Suppressor macrophage treated with lipopolysaccharide for 4 hours (primary cell): ENCODE data around the gene VTI1A.
A peak's percentile ranks its signal among the peaks of the same experiment; 100 is the strongest.
"Not testable (repeated sequence)": the region's sequence is repeated elsewhere in the genome, so short reads cannot be mapped to it uniquely, and the experiment has no call there.

Source experiments
- DNase-seq: peaks from one replicate; pipeline ENCODE4 v3.0.0-alpha.2; 2020

The VTI1A gene

DNA sequence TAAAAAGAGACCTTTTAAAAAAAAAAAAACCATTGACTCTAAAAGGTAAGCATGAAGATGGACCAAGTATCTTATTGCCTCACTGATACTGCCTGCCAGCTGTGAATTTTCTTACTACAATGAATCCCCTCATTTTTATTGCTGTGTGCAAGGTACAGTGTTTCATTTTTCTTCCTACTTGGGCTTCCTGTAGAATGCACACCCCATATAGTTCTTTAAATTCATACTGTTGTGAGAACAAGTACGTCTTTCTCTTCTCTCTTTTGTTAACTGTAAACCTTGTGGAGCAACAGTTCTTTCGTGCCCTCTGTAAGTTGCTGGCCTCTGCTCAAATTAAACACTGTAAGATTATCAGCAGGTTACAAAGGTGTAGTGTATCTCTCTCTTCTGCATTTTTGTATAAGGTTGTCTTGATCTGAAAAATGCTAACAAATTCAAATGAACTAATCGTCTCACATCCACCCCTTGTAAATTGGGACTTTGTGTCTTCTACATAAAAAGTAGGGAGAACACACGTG, 105.6 kb downstream of the VTI1A start:
- DNase-seq = no peak

DNA sequence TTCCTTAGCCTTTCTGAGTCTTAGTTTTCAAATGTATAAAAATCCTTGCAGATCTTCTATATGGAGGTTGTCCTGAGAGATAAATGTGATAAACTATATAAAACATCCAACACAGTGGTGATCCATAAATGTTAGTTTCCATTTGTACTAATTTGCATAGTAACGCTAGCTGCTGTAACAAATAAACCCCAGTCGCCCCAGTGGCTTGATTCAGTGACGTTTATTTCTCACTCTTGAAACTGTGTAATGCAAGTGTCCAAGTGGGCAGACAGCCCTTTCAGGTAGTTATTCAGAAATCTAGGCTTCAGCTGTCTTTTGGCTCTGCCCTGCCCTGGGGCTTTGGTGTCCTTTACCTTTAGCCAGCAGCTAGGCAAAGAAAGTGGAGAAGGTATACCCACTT, 106.3 kb downstream of the VTI1A start:
- DNase-seq = no peak

DNA sequence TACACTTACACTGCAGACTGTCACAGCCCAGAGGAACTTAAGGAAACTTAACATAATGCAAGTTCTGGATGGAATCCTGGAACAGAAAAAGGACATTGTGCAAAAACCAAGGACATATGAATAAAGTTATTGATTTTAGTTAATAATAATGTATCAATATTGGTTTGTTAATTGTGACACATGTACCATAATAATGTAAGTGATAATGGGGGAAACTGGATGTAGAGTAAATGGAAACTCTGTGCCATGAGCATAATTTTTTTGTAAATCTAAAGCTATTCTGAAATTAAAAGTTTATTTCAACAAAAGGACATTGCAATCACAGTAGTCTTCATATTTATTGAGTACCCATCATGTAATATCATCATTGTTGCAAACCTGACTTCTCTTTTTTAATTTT, 107.2 kb downstream of the VTI1A start:
- DNase-seq = no peak

DNA sequence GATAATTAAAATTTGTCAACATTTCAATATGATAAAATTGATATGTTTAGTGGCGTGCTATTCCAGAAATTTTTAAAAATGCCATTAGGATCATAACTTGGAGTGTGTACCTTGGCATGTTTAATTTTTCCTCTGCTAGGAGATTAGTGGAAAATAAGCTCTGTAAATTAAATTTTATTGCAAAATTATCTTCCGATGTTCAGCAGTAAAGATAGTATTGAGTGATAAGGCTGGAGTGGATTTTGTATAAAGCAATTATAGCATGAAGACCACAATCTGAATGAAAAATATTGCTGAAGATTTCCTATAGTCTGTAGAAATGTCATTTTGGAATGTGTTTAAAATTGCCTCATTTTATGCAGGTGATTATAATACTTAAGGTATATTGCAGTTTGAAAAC, 110.2 kb downstream of the VTI1A start:
- no peak for DNase-seq

DNA sequence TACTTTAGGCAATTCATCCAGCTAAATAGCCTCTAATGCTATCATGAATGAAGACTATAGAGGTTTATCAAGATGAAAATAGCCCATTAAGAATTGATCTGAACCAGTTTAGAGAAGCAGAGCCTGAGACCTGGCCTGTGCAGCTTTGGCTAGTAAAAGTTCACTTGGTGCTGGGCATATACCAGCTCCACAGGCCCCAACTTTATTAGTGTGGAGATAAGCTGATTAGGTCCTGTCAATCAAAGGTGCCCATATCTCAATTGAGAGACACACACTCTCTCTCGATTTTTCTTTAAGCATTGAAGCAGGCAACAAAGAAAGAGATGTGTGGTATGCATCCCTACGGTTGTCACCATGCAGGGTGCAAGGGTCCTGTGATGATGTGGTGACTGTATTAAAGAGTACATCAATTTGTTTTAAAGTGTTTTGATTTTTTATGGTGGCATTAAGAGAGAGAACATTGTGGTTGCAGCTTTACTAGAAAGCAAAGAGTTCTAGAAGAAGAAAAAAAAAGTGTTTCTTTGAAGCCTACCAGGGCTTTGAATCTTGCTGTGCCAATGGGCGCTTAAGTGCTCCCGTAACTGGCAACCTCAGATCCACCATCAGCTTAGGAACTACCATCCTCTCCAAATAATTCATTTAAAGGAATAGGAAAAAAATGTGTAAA, 111.6 kb downstream of the VTI1A start:
- no peak for DNase-seq

DNA sequence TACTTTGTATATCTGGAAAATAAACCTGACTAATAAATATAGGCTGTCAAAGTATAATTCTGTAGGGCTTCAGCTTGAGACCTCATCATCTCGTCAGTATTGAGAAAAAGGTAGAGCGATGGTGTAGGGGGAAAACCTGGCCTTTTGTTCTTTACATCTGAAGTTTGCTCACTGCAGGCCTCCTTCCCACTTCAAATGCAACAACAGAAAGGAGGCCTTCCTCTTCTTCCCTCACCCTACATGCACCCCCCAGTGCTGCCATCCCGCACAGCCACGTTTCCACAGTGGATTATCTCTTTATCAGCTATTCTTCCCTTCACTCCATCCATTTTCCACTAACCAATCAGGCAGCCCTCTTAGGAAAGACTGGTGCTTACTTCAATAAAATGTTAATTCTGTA, 112.3 kb downstream of the VTI1A start:
- DNase-seq = no peak

DNA sequence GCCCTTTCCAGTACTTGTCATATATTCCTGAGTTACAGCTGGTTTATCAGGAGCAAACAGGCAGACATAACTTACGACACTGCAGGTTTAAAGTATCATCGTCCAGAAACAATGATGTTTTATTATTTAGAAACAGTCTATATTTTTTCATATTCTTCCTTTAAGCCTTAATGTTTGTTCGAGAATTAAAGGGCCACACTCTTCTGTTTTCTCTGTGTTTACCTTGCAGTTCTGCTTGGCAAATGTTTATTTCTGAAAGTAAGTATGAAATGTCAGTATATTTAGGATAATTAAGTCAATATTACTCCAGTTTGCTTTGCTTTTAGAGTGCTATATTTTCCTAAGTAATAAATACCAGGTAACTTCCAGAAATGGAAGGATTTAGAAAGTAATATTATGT, 115.1 kb downstream of the VTI1A start:
- no peak for DNase-seq

DNA sequence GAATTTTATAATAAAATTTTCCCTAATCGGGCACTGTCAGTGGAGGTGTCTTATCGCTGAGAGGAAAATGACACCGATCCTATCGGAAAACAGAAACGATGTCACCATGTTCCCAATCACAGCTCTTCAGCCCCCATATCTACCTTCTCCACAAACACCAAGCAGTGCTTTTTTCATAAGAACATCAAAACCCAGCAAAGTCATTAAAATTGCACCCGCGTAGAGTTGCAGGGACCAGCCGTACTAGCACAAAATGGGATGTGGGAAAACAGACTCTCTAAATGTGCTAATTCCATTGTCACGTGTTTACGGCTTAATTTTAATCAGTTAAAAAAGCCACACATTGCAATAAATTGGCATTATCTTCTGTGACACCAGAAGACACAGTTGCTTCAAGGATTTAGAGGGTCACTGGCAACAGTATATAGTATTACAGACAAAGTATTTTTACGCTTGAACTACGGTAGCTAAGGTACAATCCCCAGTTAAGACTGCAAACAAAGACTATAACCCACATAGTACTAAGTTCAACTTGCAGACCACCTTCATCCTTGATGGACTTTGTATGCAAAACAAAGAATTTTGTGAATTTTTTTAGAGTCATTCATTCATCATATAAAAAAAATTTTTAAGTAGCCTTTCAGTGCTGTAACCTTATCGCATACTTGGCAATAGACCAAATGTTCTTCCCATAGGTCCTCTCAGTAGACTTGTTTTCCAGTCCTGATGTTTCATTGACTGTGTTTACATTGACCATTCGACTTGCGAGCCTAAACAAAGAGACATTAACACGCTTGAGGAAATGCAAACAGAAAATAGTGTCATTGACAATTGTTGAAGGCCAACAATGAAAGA, 116.0 kb downstream of the VTI1A start:
- no peak for DNase-seq

DNA sequence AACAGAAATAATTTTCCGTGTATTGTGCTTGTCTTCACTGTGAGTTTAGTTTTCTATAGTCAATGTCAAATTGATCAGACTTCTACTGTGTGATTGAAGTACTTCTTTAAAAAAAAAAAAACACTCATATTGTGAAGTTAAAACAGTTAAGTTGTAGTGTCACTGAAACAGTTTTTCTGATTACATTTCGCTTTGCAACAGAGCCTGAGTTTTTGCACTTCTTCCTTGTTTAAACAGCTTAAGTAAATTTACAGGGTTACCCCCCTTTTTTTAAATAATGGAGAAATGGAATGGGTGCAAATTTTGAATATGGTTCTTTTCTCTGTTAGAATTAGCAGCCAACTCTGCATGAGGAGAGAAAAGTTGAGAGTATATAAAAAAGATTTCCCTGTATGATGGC, 117.3 kb downstream of the VTI1A start:
- DNase-seq = no peak

DNA sequence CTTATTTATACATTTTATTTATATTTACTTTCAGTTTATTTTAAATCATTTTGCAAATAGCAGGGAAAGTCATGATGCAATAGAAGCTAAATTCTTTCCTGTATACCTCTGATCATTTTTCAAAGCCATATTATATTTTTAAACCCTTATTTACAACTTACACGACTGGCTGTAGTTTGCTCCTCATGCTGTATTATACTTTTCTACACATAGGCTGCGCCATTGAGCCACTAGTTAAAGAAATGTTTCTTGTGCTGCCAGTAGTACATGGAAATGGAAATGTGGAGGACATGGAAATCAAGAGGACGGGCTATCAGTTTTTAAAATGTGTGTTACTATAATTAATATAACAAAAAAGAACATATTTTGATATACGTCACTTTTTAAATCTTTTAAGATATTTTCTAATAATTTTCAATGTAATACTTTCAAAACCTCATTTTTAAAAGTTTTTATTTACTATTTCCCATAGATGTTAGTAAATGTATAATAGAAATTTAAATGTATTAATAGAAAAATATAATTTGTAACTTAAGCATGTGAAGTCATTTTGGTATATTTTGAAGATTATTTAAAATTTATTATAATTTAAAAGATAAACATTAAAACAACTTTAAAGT, 118.5 kb downstream of the VTI1A start:
- peak; percentile 67 for DNase-seq

DNA sequence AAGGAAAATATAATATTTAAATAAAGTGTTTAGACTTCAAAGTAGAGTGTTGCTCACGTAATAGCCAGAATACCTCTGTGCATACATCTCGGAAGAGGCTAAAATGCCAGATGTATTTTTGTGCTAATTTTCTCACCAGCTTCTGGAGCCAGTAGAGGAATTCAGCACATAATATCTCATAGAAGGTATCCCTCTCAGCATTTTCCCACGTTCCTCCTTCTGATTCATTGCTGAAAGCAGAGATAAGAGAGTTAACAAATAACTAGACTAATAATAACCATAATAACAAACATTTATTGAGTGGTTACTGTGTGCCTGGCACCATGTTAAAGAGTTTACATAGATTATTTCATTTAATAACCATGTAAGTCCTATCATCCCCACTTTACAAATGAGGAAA, 123.6 kb downstream of the VTI1A start:
- no peak for DNase-seq

DNA sequence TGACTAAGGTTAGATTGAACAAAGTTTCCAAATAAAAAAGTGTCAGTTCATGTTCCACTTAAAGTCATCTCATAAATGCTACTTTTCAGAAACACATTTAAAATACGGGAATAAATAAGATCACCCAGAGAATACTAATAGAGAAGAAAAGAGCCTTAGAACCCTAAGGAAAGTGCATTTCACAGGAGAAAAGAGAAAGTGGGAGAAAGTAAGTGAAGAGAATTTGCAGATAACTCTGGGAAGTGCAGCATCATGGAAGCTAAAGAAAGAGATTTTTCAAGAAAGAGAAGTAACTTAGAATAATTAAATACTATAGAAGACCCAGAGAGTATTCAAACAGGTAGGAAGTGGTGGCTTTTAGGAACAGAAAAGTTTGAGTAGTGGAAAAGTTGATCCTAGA, 132.6 kb downstream of the VTI1A start:
- no peak for DNase-seq

DNA sequence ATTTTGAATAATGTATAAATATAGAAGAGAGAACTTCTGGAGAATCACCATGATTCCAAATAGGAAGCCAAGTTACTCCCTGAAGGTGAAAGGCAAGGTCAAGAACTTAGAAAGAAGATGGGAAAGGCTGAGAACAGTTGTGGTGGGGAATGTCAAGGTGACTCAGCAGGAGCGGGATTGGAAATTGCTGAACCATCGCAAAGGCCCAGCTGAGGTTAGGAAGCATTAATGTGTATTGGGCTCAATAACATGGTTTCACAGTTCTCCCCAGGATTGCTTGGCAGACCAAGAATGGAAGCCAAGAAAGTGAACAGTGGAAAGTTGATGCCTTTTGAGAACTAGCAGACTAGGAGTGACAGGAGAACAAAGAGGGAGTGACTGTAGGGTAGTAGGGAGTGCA, 133.3 kb downstream of the VTI1A start:
- DNase-seq = no peak

DNA sequence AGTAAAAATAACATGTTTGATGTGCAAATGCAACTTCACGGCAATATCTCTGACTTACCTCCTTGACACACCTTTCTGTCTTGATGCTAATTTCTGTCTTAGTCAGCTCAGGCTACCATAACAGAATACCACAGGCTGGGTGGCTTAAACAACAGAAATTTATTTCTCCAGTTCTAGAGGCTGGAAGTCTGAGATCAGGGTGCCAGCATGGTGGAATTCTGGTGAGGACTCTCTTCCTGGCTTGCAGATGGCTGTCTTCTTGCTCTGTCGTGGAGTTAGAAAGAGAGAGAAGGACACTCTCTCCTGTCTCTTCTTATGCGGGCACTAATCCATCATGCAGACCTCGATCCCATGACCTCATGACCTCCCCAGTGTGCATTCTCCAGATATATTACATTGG, 134.9 kb downstream of the VTI1A start:
- no peak for DNase-seq

DNA sequence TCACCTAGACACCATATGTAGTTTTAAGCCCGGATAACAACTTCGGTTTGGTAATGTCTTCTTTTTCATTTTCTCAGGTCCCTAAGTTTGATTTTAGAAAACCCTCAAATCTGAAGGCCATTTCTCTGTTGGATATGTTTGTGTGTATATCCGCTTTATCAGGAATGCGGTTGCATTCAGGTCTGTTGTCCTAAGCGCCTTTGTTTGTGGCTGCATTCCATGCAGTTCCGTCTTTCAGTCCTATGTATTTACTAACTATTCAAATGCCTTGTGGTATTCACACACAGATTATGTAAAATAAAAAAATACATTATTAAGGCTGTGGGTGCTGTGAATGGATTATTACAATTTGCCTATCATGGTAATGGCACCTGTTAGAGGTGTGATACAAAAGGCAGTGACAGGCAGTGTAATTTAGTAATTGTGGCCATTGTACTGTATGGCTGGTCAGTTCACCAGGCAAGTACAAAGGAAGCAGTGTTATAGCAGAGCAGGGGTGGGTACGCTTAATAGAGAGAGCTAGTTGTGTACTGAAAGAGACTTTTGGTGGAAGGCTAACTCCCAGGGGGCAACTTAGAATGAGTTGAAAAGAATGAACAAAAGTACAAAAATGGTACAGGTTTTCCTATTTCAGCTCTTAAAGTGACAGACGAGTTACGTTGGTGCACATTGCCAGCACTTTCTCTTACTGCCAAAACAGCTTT, 136.4 kb downstream of the VTI1A start:
- DNase-seq = no peak

DNA sequence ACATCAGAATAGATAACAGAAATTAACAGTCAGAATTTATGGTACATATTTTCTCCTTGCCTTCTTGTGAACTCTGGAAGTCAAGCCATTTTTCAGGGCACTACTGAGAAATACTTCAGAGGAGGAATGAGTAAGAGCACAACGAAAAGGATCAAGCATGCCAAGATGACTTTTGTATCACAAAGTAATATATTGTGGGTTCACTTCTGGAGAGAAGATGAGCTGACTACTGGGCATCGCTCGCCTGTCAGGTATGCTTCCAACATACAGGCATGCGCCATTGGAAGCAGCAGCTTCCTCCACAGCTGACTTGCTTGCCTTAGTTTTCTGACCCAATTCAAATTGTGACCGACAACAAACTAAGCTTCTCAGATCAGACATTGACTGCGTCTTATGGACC, 137.3 kb downstream of the VTI1A start:
- no peak for DNase-seq

DNA sequence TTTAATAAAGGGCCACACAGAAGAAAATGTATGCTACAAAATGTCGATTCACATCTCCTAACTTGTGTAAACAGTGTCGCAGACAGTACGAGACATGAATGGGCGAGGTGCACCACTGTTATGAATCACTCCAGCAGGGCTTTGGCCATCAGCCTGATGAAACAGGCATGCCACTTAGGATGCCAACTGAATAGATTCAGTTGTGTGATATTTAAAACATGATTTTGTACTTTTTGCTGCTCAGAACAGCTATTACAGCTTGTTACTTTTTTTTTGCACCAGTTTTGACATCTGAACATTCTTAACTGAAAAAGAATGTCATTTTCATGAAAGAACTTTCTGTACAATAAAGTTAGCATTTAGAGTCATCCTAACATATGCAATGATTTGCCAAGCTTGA, 138.1 kb downstream of the VTI1A start:
- no peak for DNase-seq

DNA sequence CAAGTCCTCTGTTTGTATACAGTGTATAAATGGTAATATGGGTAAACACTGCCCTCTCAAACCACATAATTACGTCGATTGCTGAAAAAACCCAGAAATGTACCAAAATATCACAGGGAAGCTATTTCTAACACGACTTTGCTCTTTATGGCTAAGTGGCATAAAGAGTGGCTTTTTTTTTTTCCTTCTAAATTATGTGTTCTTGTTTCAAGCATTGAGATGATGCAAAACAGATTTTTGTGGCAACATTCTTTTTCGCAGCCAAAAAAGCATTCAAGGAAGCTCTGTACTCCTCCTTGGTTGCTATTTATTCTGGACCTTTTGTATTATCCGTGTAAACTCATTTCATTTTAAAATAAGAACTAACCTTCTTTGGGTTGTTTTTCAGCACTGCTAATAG, 138.9 kb downstream of the VTI1A start:
- no peak for DNase-seq

DNA sequence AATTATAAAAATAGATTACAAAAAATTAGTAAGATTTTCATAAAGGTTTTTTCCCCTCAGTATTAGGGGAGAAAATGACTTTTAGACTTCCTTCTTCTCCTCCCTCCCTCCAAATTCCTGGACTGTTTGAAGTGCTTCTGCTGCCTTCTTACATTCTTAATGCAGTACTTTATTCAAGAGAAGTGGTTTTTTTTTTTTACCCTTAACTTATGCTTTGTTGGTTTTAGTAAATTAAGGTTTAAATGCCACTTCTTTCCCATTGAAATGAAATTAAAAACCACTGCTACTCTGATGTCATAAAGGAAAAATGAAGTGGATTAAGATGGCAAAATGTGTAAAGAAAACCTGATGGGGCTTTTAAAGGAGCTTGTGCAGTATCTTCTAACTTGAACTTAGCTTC, 140.7 kb downstream of the VTI1A start:
- DNase-seq = no peak

DNA sequence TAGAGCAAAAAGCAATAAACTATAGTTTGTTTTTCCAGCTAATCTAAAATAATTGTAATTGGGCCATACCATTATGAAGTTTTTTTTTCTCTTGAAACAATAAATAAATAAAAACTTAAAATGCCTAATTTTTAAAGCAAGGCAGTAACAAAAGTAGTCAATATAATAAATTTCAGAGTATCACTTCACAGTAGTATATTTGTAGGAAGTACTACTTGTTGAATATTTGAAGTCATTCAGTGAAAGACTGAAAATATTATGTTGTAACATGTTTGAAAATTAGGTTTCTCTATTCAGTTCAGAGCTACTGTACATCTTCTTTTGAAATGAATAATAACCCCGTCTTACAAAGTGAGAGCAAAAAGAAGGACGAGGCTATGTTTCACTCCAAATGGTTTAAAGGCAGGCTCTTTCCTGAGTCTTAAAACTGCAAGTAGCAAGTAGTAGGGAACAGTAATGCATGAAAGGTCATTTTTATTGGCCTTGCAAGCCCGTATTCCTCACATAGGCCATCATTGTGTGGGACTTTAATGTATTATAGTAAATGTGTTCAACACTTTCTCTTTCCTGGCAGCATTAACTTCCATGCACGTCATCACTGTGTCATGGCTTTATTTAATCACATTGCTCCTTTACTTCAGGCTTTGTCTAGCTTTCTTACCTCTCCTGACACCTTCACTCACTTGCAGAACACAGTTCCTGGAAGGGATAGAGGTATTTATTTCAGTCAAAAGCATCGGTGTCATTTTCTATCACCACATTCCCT, 141.4 kb downstream of the VTI1A start:
- no peak for DNase-seq

DNA sequence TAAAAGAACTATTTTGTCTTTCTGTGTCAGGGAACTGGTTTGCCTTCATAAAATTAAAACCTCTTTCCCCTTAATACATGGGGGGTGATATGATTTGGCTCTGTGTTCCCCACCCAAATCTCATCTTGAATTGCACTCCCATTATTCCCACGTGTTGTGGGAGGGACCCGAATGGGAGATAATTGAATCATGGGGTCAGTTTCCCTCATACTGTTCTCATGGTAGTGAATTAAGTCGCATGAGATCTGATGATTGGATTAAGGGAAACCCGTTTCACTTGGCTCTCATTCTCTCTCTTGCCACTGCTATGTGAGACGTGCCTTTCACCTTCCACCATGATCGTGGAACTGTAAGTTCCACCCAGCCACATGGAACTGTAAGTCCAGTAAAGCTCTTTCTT, 142.1 kb downstream of the VTI1A start:
- DNase-seq = no peak

DNA sequence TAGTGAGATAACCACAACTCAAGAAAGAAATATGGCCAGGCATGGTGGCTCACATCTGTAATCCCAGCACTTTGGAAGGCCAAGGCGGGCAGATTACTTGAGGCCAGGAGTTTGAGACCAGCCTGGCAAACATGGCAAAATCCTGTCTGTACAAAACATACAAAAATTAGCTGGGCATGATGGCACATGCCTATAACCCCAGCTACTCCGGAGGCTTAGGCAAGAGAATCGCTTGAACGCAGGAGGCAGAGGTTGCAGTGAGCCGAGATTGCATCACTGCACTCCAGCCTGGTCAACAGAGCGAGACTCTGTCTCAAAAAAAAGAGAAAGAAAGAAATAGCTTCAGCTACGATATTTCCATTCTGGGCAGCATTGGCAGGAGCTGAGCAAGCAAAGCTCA, 143.8 kb downstream of the VTI1A start:
- not testable (repeated sequence) for DNase-seq

DNA sequence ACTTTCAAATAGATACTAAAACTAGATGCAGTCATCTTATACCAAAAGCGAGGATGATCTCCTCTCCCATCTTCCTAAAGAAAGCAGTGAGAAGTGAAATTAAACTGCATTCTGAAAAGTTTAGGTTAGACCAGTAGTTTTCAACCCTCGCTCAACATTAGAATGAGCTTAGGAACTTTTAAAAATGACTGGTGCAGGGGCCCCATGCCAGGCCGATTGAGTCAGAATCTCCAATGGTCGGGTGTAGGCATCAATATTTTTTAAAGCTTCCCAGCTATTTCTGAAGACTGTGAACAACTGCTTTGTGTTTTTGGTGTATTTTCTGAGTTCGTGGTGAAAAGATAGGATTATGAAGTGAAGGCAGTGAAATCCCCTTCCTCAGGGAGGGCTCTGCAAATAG, 146.0 kb downstream of the VTI1A start:
- DNase-seq = no peak
